Activated naive CD8-positive, alpha-beta T cell treated with anti-CD3 and anti-CD28 coated beads, Interleukin-2, amount 50 U/mL, for 24 hours (primary cell): ENCODE measurements around the gene PPP2R2B.
"Not testable (repeated sequence)": the region's sequence is repeated elsewhere in the genome, so short reads cannot be mapped to it uniquely, and the experiment has no call there.

Source experiments
- ATAC-seq: fragments of 150-1000 bp; cut with Tn5 transposase; one replicate; pipeline ENCODE4 v1.10.0; 2021
- DNase-seq: peaks from one replicate; pipeline ENCODE4 v3.0.0; 2021
- H3K27ac Mint-ChIP-seq: one replicate; pipeline ENCODE4 v1.8.0; 2021; ENCODE audit warnings: mild to moderate bottlenecking, mixed read lengths
- H3K27me3 Mint-ChIP-seq: one replicate; pipeline ENCODE4 v1.8.0; 2021; ENCODE audit warnings: mixed read lengths
- H3K36me3 Mint-ChIP-seq: one replicate; pipeline ENCODE4 v1.8.0; 2021; ENCODE audit warnings: low read depth, mixed read lengths
- H3K4me1 Mint-ChIP-seq: one replicate; pipeline ENCODE4 v1.8.0; 2021; ENCODE audit warnings: mixed read lengths
- H3K4me3 Mint-ChIP-seq: one replicate; pipeline ENCODE4 v1.8.0; 2021; ENCODE audit warnings: mild to moderate bottlenecking, moderate library complexity, mixed read lengths
- H3K9me3 Mint-ChIP-seq: one replicate; pipeline ENCODE4 v1.8.0; 2021; ENCODE audit warnings: mixed read lengths

The PPP2R2B gene

DNA sequence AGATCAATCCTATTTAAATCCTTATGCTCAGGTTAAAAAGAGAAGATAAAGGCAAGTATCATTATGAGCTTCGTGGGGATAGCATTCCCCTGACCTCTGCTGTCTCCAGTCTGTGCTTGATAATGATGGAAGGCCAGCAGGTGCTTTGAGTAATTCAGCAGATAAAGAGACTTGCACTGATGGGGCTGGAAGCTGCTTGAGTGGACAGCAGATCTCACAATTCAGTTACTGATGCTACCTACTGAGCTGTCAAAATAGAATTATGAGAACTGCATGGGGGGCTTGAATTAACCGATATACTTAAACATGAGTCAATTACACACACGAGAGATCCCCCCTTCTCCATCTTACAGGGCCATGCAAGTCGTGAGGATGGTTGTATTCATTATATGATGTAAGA lies 254.9 kb downstream of the PPP2R2B start:
- DNase-seq (no peak), ATAC-seq (no peak)
- Mint-ChIP-seq H3K4me3 (no peak overlapping the region), H3K9me3 (no peaks in the 10 kb centered on the region), H3K27me3 (no peaks in the 10 kb centered on the region), H3K27ac (no peak overlapping the region), H3K36me3 (no peaks in the 10 kb centered on the region), H3K4me1 (no peaks in the 10 kb centered on the region)

DNA sequence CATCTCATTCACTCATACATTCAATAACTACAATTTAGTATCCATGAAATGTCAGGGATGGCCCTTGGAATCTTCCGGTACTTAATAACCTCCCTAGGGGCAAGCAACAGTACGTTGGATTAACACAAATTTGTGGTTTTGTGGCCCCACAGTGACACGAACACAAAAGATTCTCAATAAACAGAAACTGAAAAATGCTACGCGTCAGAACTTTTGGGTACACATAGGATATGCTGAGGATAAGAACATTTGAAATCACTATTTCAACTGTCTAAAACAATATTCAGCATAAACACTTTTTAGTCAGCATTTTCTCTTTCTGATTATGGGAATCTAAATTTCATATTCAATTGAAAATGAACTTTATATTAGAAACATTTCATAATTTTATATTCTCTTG lies 255.5 kb downstream of the PPP2R2B start:
- Mint-ChIP-seq H3K27me3 (no peaks in the 10 kb centered on the region), H3K4me1 (no peaks in the 10 kb centered on the region), H3K36me3 (no peaks in the 10 kb centered on the region), H3K9me3 (no peaks in the 10 kb centered on the region), H3K4me3 (no peak overlapping the region), H3K27ac (no peak overlapping the region)
- DNase-seq (no peak), ATAC-seq (no peak)

DNA sequence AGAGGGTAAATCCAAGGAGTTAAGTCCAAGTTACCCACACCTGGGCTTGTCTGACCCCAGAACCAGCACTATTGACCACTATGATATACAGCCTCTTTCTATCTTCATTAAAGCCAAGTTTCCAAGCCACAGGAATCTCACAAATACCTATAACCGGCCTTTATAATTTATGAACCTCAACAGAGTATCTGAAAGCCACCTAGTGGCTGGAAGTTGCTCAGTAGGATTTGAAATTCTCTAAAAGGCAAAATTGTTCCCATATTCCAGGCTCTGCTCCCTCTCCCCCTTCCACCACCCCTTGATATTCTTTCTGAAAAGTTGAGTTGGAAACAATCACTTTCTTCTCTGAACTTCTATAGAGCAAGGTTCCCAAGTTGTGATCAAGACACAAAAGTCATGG lies 256.2 kb downstream of the PPP2R2B start:
- DNase-seq (no peak), ATAC-seq (no peak)
- H3K27me3 Mint-ChIP-seq = no peaks in the 10 kb centered on the region
- no peaks in the 10 kb centered on the region for H3K36me3 Mint-ChIP-seq
- no peaks in the 10 kb centered on the region for H3K4me1 Mint-ChIP-seq
- H3K27ac Mint-ChIP-seq = no peak overlapping the region
- no peaks in the 10 kb centered on the region for H3K9me3 Mint-ChIP-seq
- no peak overlapping the region for H3K4me3 Mint-ChIP-seq

DNA sequence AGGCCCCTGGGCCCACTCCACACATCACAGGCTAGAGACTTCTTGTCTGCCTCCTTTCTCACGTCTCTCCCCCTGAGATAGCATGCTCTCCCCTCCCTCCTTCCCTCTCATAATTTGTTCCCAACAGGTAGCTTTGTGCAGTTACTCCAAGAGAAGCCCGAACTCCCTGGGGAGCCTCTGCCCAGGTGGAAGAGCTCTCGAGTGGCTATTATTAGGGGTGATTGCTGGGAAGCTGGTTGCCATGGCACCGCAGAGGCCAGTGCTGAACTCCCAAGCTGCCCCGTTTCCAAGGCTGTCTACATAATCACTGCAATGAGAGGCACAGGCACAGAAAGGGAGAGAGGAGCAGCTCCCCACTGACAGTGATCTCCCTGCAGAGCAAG lies 257.9 kb downstream of the PPP2R2B start:
- H3K27me3 Mint-ChIP-seq = no peaks in the 10 kb centered on the region
- H3K4me1 Mint-ChIP-seq = no peaks in the 10 kb centered on the region
- peaks cover 6% of the 10 kb centered on the region for H3K9me3 Mint-ChIP-seq
- no peaks in the 10 kb centered on the region for H3K36me3 Mint-ChIP-seq
- DNase-seq (no peak), ATAC-seq (no peak)
- H3K27ac Mint-ChIP-seq = no peak overlapping the region
- no peak overlapping the region for H3K4me3 Mint-ChIP-seq

DNA sequence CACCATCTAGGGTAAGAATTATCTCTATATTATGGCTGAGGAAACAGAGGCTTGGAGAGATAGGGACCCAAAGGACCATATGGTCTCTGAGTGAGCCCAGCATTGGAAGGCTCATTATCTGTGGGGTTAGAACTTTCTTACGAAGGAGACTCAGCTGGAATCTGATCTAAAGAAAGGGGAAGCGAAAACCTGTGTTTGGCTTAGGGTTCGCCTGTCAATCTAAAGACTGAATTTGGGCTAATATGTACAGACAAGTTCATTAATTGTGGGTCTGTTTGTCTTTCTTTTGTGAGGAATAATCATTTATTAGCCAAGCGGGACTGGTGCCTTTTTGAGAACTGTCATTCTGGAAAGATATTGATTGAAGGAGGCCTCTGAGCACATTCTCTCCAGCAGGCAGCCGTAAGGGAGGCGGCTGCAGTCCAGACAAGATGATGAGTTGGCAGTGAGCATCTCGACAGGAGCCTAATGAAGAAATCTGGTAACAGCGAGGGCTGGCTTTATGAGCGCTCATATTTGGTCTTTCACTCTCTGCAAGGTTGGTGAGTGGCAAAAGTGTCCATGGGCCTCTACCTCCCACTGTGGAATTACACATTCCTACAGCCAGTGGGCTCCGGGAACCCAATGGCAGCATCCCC lies 258.4 kb downstream of the PPP2R2B start:
- Mint-ChIP-seq H3K27ac (no peak overlapping the region), H3K9me3 (peaks cover 6% of the 10 kb centered on the region), H3K36me3 (no peaks in the 10 kb centered on the region), H3K4me3 (no peak overlapping the region), H3K4me1 (no peaks in the 10 kb centered on the region), H3K27me3 (no peaks in the 10 kb centered on the region)
- ATAC-seq = no peak
- DNase-seq = no peak

DNA sequence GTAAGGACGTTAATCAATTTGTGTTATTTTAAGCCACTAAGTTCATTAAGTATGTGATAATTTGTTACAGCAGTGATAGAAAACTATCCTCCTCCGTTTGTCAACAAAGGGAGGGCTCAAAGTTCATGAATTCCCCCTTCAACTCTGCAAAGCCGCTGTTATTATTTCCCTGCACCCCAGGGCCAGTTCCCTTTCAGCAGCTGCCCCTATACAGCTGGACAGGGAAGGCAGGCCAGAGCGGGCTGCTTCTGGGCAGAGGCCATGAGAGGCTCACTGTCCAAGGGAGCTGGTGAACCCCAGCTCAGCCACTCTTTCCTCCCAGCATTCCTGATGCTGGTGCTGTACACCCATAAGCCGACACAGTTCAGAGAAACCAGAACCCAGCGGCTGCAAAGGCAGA lies 260.1 kb downstream of the PPP2R2B start:
- Mint-ChIP-seq H3K36me3 (no peaks in the 10 kb centered on the region), H3K27me3 (no peaks in the 10 kb centered on the region), H3K4me3 (no peak overlapping the region), H3K4me1 (no peaks in the 10 kb centered on the region), H3K9me3 (peaks cover 6% of the 10 kb centered on the region), H3K27ac (no peak overlapping the region)
- ATAC-seq (no peak), DNase-seq (no peak)

DNA sequence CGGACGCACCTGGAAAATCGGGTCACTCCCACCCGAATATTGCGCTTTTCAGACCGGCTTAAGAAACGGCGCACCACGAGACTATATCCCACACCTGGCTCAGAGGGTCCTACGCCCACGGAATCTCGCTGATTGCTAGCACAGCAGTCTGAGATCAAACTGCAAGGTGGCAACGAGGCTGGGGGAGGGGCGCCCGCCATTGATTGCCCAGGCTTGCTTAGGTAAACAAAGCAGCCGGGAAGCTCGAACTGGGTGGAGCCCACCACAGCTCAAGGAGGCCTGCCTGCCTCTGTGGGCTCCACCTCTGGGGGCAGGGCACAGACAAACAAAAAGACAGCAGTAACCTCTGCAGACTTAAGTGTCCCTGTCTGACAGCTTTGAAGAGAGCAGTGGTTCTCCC lies 268.8 kb downstream of the PPP2R2B start:
- H3K36me3 Mint-ChIP-seq, H3K4me3 Mint-ChIP-seq, ATAC-seq, H3K27me3 Mint-ChIP-seq, H3K9me3 Mint-ChIP-seq, DNase-seq, H3K4me1 Mint-ChIP-seq, H3K27ac Mint-ChIP-seq: not testable (repeated sequence)

DNA sequence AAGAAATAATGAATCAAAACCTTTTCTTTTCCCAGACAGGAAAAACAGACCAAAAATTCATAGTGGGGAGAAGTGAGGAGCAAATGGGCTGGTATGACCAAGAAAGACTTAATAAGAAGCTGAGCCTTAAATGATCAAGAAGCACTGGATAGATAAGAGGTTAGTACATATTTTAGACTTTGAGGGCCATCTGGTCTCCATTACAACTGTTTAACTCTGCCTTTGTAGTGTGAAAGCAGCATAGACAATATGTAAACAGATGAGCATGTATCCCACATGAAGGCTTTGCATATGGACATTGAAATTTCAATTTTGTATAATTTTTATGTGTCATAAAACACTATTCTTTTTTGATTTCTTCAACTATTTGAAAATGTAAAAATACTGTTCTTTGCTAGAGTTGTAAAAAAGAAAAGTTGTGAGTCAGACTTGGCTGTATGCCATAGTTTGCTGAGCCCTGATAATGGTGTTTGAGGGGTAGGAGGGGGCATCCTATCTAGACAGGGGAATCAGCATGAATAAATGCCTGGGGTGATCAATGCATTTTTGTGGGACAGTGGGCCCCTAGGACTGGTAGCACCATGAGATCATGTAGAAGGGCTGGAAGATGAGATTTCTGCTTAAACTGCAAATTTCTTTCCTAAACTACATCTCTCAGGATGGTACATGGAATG lies 270.8 kb downstream of the PPP2R2B start:
- no peaks in the 10 kb centered on the region for H3K36me3 Mint-ChIP-seq
- DNase-seq (no peak), ATAC-seq (no peak)
- no peak overlapping the region for H3K27ac Mint-ChIP-seq
- peaks cover 6% of the 10 kb centered on the region for H3K9me3 Mint-ChIP-seq
- peaks cover 2% of the 10 kb centered on the region for H3K27me3 Mint-ChIP-seq
- H3K4me1 Mint-ChIP-seq = no peaks in the 10 kb centered on the region
- H3K4me3 Mint-ChIP-seq = no peak overlapping the region

DNA sequence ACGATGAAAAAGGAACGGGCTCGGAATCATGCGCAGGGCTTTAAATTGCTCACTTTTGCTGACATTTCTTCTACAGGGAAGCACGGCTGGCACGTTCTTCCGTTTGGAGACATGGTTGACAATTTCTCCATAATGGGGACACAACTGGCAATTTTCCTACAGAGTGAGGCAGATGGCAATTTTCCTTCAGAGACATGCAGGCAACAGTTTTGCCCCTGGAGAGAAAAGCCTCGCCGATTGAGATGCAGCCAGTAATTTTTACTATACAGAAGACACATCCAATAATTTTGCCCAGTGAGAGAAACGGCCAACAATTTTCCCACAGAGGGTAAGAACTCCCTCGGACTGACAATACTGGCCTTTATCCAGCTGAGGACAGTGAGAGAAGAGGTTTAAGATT lies 271.7 kb downstream of the PPP2R2B start:
- H3K4me3 Mint-ChIP-seq = no peak overlapping the region
- H3K9me3 Mint-ChIP-seq = peaks cover 6% of the 10 kb centered on the region
- ATAC-seq (no peak), DNase-seq (no peak)
- no peaks in the 10 kb centered on the region for H3K4me1 Mint-ChIP-seq
- no peak overlapping the region for H3K27ac Mint-ChIP-seq
- peaks cover 2% of the 10 kb centered on the region for H3K27me3 Mint-ChIP-seq
- no peaks in the 10 kb centered on the region for H3K36me3 Mint-ChIP-seq

DNA sequence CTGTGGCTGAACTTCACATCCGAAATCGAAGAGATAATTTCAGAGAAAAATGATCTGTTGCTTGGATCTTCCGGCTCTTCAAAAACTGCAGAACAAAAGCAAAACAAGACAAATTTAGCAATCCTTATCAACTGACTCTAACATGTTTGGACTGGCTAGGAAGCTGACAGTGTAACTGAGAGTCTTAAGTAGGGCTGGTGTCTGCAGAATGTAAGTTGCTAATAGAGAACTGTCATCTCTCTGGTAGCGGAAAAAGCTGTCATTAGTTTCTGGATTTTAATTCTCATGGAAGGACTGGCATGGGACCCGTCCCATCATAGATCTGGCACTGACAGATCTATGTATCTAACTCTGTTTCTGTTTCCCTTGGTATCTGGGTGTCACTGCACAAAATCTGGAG lies 278.2 kb downstream of the PPP2R2B start:
- Mint-ChIP-seq H3K4me3 (no peak overlapping the region), H3K9me3 (no peaks in the 10 kb centered on the region), H3K27ac (no peak overlapping the region), H3K27me3 (peaks cover 2% of the 10 kb centered on the region), H3K4me1 (no peaks in the 10 kb centered on the region), H3K36me3 (no peaks in the 10 kb centered on the region)
- ATAC-seq = no peak
- DNase-seq = no peak

DNA sequence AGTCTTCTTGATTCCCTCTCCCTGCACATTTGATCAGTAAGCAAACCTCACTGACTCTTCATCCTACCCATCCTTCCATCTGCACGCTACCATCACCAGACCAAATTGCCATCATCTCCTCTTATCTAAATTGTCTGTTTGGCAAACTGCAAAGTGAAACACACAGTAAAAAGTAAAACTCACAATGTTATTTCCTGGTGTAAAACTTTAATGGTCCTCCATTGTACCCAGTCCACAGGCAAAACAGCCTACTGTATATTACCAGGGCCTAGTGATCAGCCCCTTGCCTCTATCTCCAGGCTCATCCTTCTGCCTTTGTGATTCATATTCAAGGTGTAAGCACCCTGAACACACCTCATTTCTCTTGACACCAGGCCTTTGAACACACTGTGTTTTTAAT lies 279.3 kb downstream of the PPP2R2B start:
- Mint-ChIP-seq H3K27me3 (peaks cover 2% of the 10 kb centered on the region), H3K4me3 (no peak overlapping the region), H3K27ac (no peak overlapping the region), H3K9me3 (no peaks in the 10 kb centered on the region), H3K4me1 (no peaks in the 10 kb centered on the region), H3K36me3 (no peaks in the 10 kb centered on the region)
- ATAC-seq = no peak
- no peak for DNase-seq

DNA sequence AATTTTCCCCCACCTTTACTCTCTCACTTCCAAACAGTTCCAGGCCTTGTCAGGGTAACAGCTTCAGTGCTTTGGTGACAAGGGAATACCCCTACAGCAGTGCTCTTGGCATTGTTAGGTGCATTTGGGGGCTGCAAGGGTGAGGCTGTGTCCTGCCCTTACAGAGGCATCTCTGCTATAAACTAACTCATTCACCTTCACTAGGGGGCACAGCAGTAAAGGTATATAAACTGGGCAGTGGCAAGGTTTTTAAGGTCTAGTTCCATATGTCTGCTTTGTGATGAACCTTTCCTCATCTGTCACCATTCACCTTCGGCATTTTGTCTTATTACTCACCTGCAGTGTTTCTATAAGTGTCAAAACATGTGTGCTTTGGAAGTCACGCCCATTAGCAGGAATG lies 283.5 kb downstream of the PPP2R2B start:
- Mint-ChIP-seq H3K27me3 (no peaks in the 10 kb centered on the region), H3K27ac (no peak overlapping the region), H3K36me3 (no peaks in the 10 kb centered on the region), H3K9me3 (no peaks in the 10 kb centered on the region), H3K4me1 (no peaks in the 10 kb centered on the region), H3K4me3 (no peak overlapping the region)
- ATAC-seq = no peak
- no peak for DNase-seq

DNA sequence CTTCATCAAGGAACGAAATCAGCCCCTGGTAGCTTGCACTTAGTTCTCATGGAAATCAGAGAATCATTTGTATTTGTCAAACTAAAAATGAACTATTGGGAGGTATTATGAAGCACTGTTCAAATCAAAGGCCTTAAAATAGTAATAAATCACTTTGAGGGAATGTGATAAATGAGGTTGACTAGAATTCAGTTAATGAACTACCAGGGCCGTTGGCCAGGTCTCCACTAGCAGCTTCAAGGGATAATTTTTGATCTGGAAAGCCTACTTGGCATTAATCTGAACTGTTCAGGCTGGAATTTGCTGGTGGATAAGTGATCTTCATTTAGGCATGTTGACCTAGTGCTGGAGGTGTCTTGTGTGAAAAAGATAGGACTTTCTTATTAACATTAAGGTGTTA lies 286.2 kb downstream of the PPP2R2B start:
- Mint-ChIP-seq H3K36me3 (no peaks in the 10 kb centered on the region), H3K27me3 (no peaks in the 10 kb centered on the region), H3K9me3 (no peaks in the 10 kb centered on the region), H3K4me3 (no peak overlapping the region), H3K27ac (no peak overlapping the region), H3K4me1 (no peaks in the 10 kb centered on the region)
- ATAC-seq = no peak
- no peak for DNase-seq

DNA sequence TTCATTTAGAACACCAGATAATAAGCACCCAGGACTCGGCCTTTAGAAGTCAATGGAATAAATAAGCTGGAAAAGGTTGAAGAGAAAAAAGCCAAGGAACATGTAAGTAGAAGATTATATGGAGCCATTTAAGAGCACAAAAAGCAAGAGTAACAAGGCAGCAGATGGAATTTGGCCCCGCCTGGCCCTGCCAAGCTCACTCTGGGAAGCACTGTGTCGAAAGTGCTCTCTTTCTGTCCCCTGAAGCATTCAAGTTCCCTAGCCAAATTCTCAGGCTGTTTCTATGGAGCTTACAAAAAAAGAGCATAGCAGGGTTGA lies 289.6 kb downstream of the PPP2R2B start:
- no peak overlapping the region for H3K27ac Mint-ChIP-seq
- H3K9me3 Mint-ChIP-seq = no peaks in the 10 kb centered on the region
- H3K4me3 Mint-ChIP-seq = no peak overlapping the region
- H3K27me3 Mint-ChIP-seq = no peaks in the 10 kb centered on the region
- no peaks in the 10 kb centered on the region for H3K36me3 Mint-ChIP-seq
- DNase-seq (no peak), ATAC-seq (no peak)
- H3K4me1 Mint-ChIP-seq = no peaks in the 10 kb centered on the region

DNA sequence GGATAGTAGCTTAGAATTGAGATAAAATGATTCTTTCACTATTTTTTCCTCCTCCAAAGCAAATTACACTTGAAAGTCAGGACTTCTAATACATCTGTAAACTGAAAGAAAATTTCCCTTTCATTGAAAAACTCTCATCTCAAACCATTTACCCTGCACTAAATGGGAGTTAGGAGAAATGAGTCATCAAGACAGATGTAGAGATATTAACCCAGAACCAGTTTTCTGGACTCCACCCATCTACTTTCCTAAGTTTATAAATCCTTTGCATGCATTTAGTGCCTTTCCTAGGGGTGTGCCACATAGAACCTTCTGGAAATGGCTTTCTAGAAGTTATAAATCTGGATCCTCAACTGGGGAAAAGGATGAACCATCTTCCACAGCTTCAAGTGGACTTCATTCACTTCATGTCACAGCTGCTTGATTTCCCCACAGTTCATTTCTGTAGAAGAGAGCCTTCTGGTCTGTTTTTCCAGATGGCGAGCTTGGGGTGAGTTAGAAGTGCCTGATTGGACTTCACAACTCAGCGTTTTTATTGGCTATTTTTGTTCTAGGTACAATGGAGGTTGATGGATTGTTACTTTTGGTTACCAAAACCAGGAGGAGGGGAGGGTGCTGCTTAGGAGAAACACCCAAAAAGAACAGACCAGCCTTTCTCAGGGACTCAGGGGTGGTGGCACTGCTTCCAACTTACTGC lies 290.1 kb downstream of the PPP2R2B start:
- no peaks in the 10 kb centered on the region for H3K4me1 Mint-ChIP-seq
- no peak overlapping the region for H3K27ac Mint-ChIP-seq
- no peak overlapping the region for H3K4me3 Mint-ChIP-seq
- DNase-seq (no peak), ATAC-seq (no peak)
- no peaks in the 10 kb centered on the region for H3K36me3 Mint-ChIP-seq
- no peaks in the 10 kb centered on the region for H3K27me3 Mint-ChIP-seq
- no peaks in the 10 kb centered on the region for H3K9me3 Mint-ChIP-seq
